ENCODE data around the gene PPP1CA. TPM values are rescaled to one million over a fixed set of nuclear protein-coding genes. Genes with fewer than 3 reads are reported as not detected.
A peak's percentile ranks its signal among the peaks of the same experiment; 100 is the strongest.

The PPP1CA gene
- total RNA-seq, 1 donor from 2014 or later, result 144 TPM

- intact Hi-C loops (cut with DNase I), result no loop called here
- TF ChIP-seq, protein P1, sequence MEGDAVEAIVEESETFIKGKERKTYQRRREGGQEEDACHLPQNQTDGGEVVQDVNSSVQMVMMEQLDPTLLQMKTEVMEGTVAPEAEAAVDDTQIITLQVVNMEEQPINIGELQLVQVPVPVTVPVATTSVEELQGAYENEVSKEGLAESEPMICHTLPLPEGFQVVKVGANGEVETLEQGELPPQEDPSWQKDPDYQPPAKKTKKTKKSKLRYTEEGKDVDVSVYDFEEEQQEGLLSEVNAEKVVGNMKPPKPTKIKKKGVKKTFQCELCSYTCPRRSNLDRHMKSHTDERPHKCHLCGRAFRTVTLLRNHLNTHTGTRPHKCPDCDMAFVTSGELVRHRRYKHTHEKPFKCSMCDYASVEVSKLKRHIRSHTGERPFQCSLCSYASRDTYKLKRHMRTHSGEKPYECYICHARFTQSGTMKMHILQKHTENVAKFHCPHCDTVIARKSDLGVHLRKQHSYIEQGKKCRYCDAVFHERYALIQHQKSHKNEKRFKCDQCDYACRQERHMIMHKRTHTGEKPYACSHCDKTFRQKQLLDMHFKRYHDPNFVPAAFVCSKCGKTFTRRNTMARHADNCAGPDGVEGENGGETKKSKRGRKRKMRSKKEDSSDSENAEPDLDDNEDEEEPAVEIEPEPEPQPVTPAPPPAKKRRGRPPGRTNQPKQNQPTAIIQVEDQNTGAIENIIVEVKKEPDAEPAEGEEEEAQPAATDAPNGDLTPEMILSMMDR (IDR thresholded peaks at IDR 0.05), result no peak
- no peaks in the 10 kb centered on the region for H3K36me3 ChIP-seq
- H3K9me3 ChIP-seq, result no peaks in the 10 kb centered on the region
- no peak for DNase-seq
- no peak for ATAC-seq
- peaks cover 25% of the 10 kb centered on the region for H3K4me1 ChIP-seq
- H3K27me3 ChIP-seq (ENCODE audit: low read depth), result no peaks in the 10 kb centered on the region
- H3K27ac ChIP-seq, result no peak overlapping the region
- no peak overlapping the region for H3K4me3 ChIP-seq
Observed at GRCh38 chr11:67410984-67411784, 9.5 kb upstream of the PPP1CA start.

DNA sequence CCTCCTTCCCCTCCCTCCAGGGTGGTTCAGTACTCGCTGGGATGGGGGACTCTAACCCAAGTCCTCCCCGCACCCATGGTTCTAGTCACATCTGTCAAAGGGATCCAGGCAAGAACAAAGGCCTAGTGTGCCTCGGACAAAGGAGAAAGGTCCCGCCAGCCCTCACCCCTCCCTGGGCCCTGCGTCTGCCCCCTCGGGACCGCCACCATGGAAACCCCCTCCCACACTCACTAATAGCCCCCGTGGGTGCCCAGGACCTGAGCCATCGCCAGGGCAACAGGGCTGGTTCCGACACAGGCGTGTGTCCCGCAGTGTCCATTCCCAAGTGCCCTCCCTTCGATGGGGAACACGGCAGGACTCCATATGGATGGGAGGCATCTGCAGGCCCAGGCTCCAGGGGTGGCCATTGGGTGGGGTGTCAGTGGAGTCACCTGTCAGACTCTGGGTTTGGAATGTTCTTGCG lies 8.7 kb upstream of the PPP1CA start:
- peaks cover 18% of the 10 kb centered on the region for H3K4me1 ChIP-seq
- H3K36me3 ChIP-seq, result no peaks in the 10 kb centered on the region
- DNase-seq (no peak), ATAC-seq (no peak)
- H3K27me3 ChIP-seq (ENCODE audit: low read depth), result no peaks in the 10 kb centered on the region
- H3K27ac ChIP-seq, result no peak overlapping the region
- TF ChIP-seq, protein P1 (IDR thresholded peaks at IDR 0.05), result no peak
- intact Hi-C loops (cut with DNase I), result no loop called here
- no peaks in the 10 kb centered on the region for H3K9me3 ChIP-seq
- no peak overlapping the region for H3K4me3 ChIP-seq

- ATAC-seq (peak; percentile 39 to 51), DNase-seq (no peak)
- H3K27ac ChIP-seq, result peak overlapping the region; percentile 59
- no peaks in the 10 kb centered on the region for H3K27me3 ChIP-seq (ENCODE audit: low read depth)
- TF ChIP-seq, protein P1 (IDR thresholded peaks at IDR 0.05), result no peak
- H3K4me1 ChIP-seq, result peaks cover 13% of the 10 kb centered on the region
- intact Hi-C loops (cut with DNase I), result no loop called here
- H3K36me3 ChIP-seq, result no peaks in the 10 kb centered on the region
- H3K4me3 ChIP-seq, result peak overlapping the region; percentile 36
- no peaks in the 10 kb centered on the region for H3K9me3 ChIP-seq
Observed at GRCh38 chr11:67409781-67410368, 8.2 kb upstream of the PPP1CA start.

DNA sequence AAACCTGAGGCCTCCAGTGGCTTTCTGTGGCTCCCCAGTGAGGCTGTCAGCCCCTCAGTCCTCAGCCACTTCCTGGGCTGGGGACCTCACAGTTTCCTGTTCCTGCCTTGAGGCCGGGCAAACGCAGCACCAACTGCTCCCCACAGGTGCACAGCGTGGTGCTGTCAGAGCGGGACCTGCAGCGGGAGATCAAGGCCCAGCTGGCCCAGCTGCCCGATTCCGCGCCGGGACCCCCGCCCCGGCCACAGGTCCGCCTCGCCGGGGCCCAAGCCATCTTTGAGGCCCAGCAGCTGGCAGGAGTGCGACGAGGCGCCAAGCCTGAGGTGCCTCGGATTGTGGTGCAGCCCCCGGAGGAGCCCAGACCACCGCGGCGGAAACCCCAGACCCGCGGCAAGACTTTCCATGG lies 7.6 kb upstream of the PPP1CA start:
- Histone ChIP-seq H3K4me3 (peak overlapping the region; percentile 36), H3K27me3 (ENCODE audit: low read depth) (no peaks in the 10 kb centered on the region), H3K4me1 (peaks cover 10% of the 10 kb centered on the region), H3K9me3 (no peaks in the 10 kb centered on the region), H3K36me3 (no peaks in the 10 kb centered on the region), H3K27ac (peak overlapping the region; percentile 59)
- peak; percentile 34 to 36 for ATAC-seq
- TF ChIP-seq, protein P1 (IDR thresholded peaks at IDR 0.05), result no peak
- intact Hi-C loops (cut with DNase I), result no loop called here
- DNase-seq, result no peak

- no peaks in the 10 kb centered on the region for H3K27me3 ChIP-seq (ENCODE audit: low read depth)
- TF ChIP-seq, protein P1 (IDR thresholded peaks at IDR 0.05), result no peak
- DNase-seq (no peak), ATAC-seq (no peak)
- H3K4me1 ChIP-seq, result peaks cover 11% of the 10 kb centered on the region
- intact Hi-C loops (cut with DNase I), result no loop called here
- H3K27ac ChIP-seq, result peak overlapping the region; percentile 59
- no peaks in the 10 kb centered on the region for H3K9me3 ChIP-seq
- no peaks in the 10 kb centered on the region for H3K36me3 ChIP-seq
- H3K4me3 ChIP-seq, result peak overlapping the region; percentile 36
Observed at GRCh38 chr11:67408437-67409200, 7.0 kb upstream of the PPP1CA start.

All from lower lobe of right lung (tissue), 2 donors.